GM12878 (cell line): ENCODE measurements around the gene SDC1.

Experiments
- CBX5 ChIP-seq: sonication (generic); IDR thresholded peaks from 2 replicates; pipeline ENCODE4 v1.6.1; 2016; ENCODE audit warnings: low read depth, moderate library complexity, mild to moderate bottlenecking, inconsistent platforms
- PAX5 ChIP-seq: IDR thresholded peaks from 2 replicates; pipeline ENCODE4 v1.6.1; 2011; ENCODE audit warnings: low read depth, low read length, borderline replicate concordance
- POLR2A ChIP-seq: IDR thresholded peaks from 2 replicates; pipeline ENCODE4 v1.6.1; 2011; ENCODE audit warnings: low read depth, mild to moderate bottlenecking, low read length
- RB1 ChIP-seq: fragments of 450-650 bp; formaldehyde crosslinking; IDR thresholded peaks from 2 replicates; pipeline ENCODE4 v1.6.1; 2017; ENCODE audit warnings: mild to moderate bottlenecking, borderline replicate concordance
- TAF1 ChIP-seq: IDR thresholded peaks from 2 replicates; pipeline ENCODE4 v1.6.1; 2011; ENCODE audit warnings: mild to moderate bottlenecking, low read depth, low read length, borderline replicate concordance
- TF ChIP-seq, protein P1 (sequence below): IDR thresholded peaks from 2 replicates; pipeline ENCODE4 v1.6.1; 2012; ENCODE audit warnings: mild to moderate bottlenecking, low read depth, low read length
- TF ChIP-seq, protein P2 (sequence below): IDR thresholded peaks from 2 replicates; pipeline ENCODE4 v1.6.1; 2011; ENCODE audit warnings: low read depth, mild to moderate bottlenecking, low read length, moderate library complexity, borderline replicate concordance; ENCODE audit errors: extremely low read depth

DNA sequence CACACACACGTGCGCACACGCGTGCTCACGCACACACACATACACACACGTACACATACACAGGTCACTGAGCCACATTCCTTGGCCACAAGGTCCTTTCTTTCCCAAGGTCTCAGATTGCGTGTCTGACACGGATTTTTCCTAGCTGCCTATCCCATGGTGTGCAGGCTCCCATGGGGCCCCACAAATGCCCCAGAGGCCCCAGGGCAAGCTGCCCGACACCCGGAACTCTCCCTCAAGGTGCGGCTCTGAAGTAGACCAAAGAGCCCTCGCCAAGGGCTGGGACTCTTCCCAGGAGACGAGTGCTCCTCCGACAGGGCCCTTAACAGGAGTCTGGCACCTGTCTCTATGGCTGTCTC is 46.7 kb downstream of the SDC1 start:
- TF ChIP-seq TAF1 (no peak), POLR2A (no peak), RB1 (no peak), CBX5 (no peak), PAX5 (no peak)
- TF ChIP-seq, protein P1, sequence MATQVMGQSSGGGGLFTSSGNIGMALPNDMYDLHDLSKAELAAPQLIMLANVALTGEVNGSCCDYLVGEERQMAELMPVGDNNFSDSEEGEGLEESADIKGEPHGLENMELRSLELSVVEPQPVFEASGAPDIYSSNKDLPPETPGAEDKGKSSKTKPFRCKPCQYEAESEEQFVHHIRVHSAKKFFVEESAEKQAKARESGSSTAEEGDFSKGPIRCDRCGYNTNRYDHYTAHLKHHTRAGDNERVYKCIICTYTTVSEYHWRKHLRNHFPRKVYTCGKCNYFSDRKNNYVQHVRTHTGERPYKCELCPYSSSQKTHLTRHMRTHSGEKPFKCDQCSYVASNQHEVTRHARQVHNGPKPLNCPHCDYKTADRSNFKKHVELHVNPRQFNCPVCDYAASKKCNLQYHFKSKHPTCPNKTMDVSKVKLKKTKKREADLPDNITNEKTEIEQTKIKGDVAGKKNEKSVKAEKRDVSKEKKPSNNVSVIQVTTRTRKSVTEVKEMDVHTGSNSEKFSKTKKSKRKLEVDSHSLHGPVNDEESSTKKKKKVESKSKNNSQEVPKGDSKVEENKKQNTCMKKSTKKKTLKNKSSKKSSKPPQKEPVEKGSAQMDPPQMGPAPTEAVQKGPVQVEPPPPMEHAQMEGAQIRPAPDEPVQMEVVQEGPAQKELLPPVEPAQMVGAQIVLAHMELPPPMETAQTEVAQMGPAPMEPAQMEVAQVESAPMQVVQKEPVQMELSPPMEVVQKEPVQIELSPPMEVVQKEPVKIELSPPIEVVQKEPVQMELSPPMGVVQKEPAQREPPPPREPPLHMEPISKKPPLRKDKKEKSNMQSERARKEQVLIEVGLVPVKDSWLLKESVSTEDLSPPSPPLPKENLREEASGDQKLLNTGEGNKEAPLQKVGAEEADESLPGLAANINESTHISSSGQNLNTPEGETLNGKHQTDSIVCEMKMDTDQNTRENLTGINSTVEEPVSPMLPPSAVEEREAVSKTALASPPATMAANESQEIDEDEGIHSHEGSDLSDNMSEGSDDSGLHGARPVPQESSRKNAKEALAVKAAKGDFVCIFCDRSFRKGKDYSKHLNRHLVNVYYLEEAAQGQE = no peak
- TF ChIP-seq, protein P2, sequence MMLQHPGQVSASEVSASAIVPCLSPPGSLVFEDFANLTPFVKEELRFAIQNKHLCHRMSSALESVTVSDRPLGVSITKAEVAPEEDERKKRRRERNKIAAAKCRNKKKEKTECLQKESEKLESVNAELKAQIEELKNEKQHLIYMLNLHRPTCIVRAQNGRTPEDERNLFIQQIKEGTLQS = no peak
